GM10266 (cell line): ENCODE data around the gene SLC9A3.
"Not testable (repeated sequence)": the region's sequence is repeated elsewhere in the genome, so short reads cannot be mapped to it uniquely, and the experiment has no call there.

ENCODE experiments used
- DNase-seq: peaks from one replicate; pipeline ENCODE4 v3.0.0; 2012; ENCODE audit errors: extremely low spot score
- CTCF ChIP-seq: IDR thresholded peaks from 2 replicates; pipeline ENCODE4 v1.5.1; 2012; ENCODE audit warnings: mild to moderate bottlenecking, low read depth; ENCODE audit not compliant: control insufficient read depth, insufficient read depth; ENCODE audit errors: missing control alignments

Gene SLC9A3

GRCh38 chr5:509611-510185, 14.6 kb downstream of the SLC9A3 start:
- DNase-seq, result no peak
- no peak for TF ChIP-seq CTCF

- not testable (repeated sequence) for DNase-seq
Observed at GRCh38 chr5:507986-508575, 16.2 kb downstream of the SLC9A3 start.

- TF ChIP-seq CTCF, result no peak
- no peak for DNase-seq
Observed at GRCh38 chr5:505951-506525, 18.2 kb downstream of the SLC9A3 start.

GRCh38 chr5:504326-505154, 19.7 kb downstream of the SLC9A3 start:
- DNase-seq, result no peak
- TF ChIP-seq CTCF, result no peak

GRCh38 chr5:502325-503079, 21.7 kb downstream of the SLC9A3 start:
- DNase-seq, result no peak

GRCh38 chr5:501831-502184, 22.4 kb downstream of the SLC9A3 start:
- TF ChIP-seq CTCF, result no peak
- no peak for DNase-seq

More at GRCh38 chr5:502325-503079, 21.7 kb downstream of the SLC9A3 start:
- TF ChIP-seq CTCF, result no peak

GRCh38 chr5:501105-501830, 23.0 kb downstream of the SLC9A3 start:
- no peak for TF ChIP-seq CTCF
- DNase-seq, result no peak
